Keratinocyte (primary cell): ENCODE measurements around the gene THSD7B.

Experiments
- CTCF ChIP-seq, 3 experiments: IDR thresholded peaks in 1 of 3; conservative IDR thresholded peaks in 1 of 3; optimal IDR thresholded peaks in 1 of 3; 2 replicates in 2 of 3; 3 replicates in 1 of 3; pipeline versions ENCODE3 to v1.5.1; 2011; ENCODE audit warnings: low read length in 3 of 3, mild to moderate bottlenecking in 3 of 3, moderate library complexity in 2 of 3, control low read depth in 1 of 3, inconsistent platforms in 1 of 3; ENCODE audit not compliant: insufficient read depth in 2 of 3; ENCODE audit errors: extremely low read depth in 1 of 3
- EZH2 ChIP-seq: IDR thresholded peaks from one replicate; pipeline ENCODE4 v1.6.1; 2012; ENCODE audit warnings: inconsistent platforms, mild to moderate bottlenecking, low read length, moderate library complexity

- TF ChIP-seq CTCF (optimal IDR thresholded peaks at IDR 0.05 in 1 of 3, IDR thresholded peaks at IDR 0.05 in 1 of 3, conservative IDR thresholded peaks at IDR 0.05 in 1 of 3; ENCODE audit: extremely low read depth in 1 of 3, insufficient read depth in 2 of 3, low read length in 3 of 3) (no peak), EZH2 (no peak)
These were observed 484.3 kb downstream of the THSD7B start for GRCh38 chr2:137249463-137250130.
